COLO668 (cell line): ENCODE data around the gene PPP4R2.

ENCODE experiments used
- DNase-seq: peaks from one replicate; lab custom pipeline; 2025; ENCODE audit not compliant: unreplicated experiment; lab: John Stamatoyannopoulos, UW

Gene PPP4R2

DNA sequence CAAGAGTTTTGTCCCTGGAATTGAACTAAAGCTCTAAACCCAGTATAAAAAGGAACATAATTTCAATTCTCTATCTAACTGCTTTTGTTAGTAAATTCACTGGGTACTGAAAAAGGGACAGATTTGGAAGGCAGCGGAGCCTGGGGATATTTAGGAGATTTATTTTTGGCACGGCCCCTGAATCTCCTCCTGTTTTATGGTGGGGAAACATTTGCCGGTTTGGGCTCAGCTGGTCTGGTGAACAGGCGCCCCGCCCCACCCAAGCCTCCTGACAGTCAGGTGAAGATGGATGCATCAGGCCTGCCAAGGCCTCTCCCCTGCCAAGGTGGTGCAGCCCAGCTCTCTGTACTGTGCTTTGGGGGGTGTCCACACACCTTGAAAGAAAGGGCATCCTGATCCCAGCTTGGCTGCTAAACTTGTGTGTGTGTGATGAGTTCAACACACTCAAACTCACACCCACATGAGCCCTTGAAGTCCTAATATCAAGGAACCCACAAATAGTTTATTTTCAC is 111.1 kb downstream of the PPP4R2 start:
- no peak for DNase-seq

DNA sequence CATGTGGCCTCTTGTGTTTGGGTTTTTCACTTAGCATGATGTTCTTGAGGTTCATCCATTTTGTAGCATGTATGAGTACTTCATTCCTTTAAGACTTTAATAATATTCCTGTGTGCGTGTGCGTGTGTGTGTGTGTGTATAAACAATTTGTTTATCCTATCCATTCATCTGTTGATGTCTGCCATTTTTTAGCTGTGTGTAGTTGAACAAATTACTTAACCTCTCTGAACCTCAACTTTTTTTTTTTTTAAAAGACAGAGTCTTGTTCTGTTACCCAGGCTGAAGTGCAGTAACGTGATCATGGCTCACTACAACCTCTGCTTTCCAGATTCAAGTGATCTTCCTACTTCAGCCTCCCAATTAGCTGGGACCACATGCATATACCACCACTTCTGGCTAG is 112.1 kb downstream of the PPP4R2 start:
- no peak for DNase-seq

DNA sequence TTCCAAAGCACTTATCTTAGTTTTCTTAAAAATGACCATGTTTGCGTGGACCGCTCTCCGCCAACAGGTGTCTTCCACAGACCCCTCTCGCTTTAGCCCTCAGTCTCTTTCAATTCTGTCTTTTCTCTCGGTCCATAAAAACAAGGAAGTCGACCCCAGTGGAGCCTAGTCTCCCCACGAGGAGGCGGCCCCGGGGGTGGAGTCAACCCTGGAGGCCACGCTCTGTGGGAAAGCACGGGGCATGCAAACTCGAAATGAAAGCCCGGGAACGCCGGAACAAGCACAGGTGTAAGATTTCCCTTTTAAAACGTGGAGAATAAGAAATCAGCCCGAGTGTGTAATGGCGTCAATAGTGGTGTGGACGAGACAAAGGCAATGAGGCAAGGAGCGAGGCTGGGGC is 113.9 kb downstream of the PPP4R2 start:
- DNase-seq, result no peak

GRCh38 chr3:73114711-73115110 is 118.1 kb downstream of the PPP4R2 start:
- DNase-seq, result no peak

DNA sequence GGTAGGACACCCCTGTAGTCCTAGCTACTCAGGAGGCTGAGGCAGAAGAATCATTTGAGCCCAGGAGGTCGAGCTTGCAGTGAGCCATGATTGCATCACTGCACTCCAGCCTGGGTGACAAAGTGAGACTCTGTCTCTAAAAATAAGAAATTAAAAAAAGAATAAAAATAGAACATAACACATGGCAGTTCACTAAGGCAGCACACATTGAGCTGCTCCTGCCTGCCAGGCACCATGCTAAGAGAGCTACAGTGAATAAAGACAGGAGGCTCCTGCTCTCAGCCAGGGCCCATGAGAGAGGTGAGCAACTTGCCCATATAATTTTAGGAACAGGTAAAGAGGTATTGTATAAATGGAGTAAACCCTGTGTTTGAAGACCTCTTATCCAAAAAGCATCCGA is 119.2 kb downstream of the PPP4R2 start:
- no peak for DNase-seq
